Esophagus squamous epithelium (tissue), 5 donors: Measurements from ENCODE around the gene CAPN2. TPM values are rescaled to one million over a fixed set of nuclear protein-coding genes. Genes with fewer than 3 reads are reported as not detected.

Experiments
- DNase-seq: peaks from one replicate; lab custom pipeline; 2025; lab: John Stamatoyannopoulos, UW
- H3K27ac ChIP-seq, 4 donors: fragments of 200-600 bp; sonication (generic); one replicate each; pipeline ENCODE4 v1.5.1; 2016 to 2019; ENCODE audit warnings: mild to moderate bottlenecking in 1 of 4
- H3K27me3 ChIP-seq, 4 donors: fragments of 200-600 bp; sonication (generic); 1 replicate in 3 of 4; 2 replicates in 1 of 4; pipeline versions ENCODE4 v1.5.1 to v1.6.0; 2017 to 2021; ENCODE audit warnings: antibody characterized with exemption in 1 of 4
- H3K36me3 ChIP-seq, 3 donors: fragments of 200-600 bp; sonication (generic); one replicate each; pipeline ENCODE4 v1.5.1; 2016 to 2019
- H3K4me1 ChIP-seq, 3 donors: fragments of 200-600 bp; sonication (generic); one replicate each; pipeline ENCODE4 v1.5.1; 2017 to 2019
- H3K4me3 ChIP-seq, 4 donors: fragments of 200-600 bp; sonication (generic); 1 replicate in 3 of 4; 2 replicates in 1 of 4; pipeline ENCODE4 v1.5.1; 2016 to 2019; ENCODE audit warnings: mild to moderate bottlenecking in 2 of 4, moderate library complexity in 1 of 4
- H3K9me3 ChIP-seq, 3 donors: fragments of 200-600 bp; sonication (generic); one replicate each; pipeline ENCODE4 v1.5.1; 2016 to 2019
- CTCF ChIP-seq, 6 experiments: fragments of 450-650 bp in 4 of 6; fragments of 200-600 bp in 2 of 6; sonication (generic) in 2 of 6; IDR thresholded peaks; one replicate each; pipeline ENCODE4 v1.5.1; 2016 to 2019; ENCODE audit warnings: antibody characterized with exemption in 6 of 6, mild to moderate bottlenecking in 4 of 6, moderate library complexity in 4 of 6
- POLR2A ChIP-seq, 4 donors: fragments of 450-650 bp; IDR thresholded peaks; one replicate each; pipeline ENCODE4 v1.6.1; 2017; ENCODE audit warnings: antibody characterized with exemption in 4 of 4, mild to moderate bottlenecking in 4 of 4, moderate library complexity in 3 of 4
- WGBS, 2 donors: methylation state at CpG; one replicate each; pipeline ENCODE4 v1.1.5; 2018; 5-methylcytosine and 5-hydroxymethylcytosine counted together
- intact Hi-C: fragments of 100-400 bp; cut with DNase I; formaldehyde crosslinking; loops from one replicate; pipeline ENCODE4 v1.15.0; 2022
- total RNA-seq, 4 donors: library from RNA; depleted of rRNA; stranded (reverse); fragments of >200 nt; gene quantifications; one replicate each; pipeline ENCODE4 v1.1.0, GENCODE V29; 2016
- donor health status: DM: yes; HTN: yes; CAD: no.

The CAPN2 gene
- total RNA-seq, 4 donors from 2014 or later = 145 to 234 (median 177) TPM

- Histone ChIP-seq H3K9me3 (no peaks in the 10 kb centered on the region), H3K27ac (no peak overlapping the region), H3K4me1 (peaks cover 13 to 25% (median 14%) of the 10 kb centered on the region in 3 donors), H3K27me3 (no peaks in the 10 kb centered on the region), H3K4me3 (no peak overlapping the region), H3K36me3 (peaks cover 44 to 98% (median 59%) of the 10 kb centered on the region in 3 donors)
- intact Hi-C loops = no loop called here
- WGBS, 2 donors = 88 to 90% methylated on average over 7 to 13 of the region's 13 CpGs
- DNase-seq = no peak
- no peak for TF ChIP-seq POLR2A (IDR thresholded peaks at IDR 0.05)
- no peak for TF ChIP-seq CTCF (IDR thresholded peaks at IDR 0.05)
Measured at GRCh38 chr1:223750730-223751570, 38.6 kb downstream of the CAPN2 start.

GRCh38 chr1:223751696-223752095 lies 39.4 kb downstream of the CAPN2 start:
- intact Hi-C loops = no loop called here
- TF ChIP-seq POLR2A (IDR thresholded peaks at IDR 0.05) (no peak), CTCF (IDR thresholded peaks at IDR 0.05) (no peak)
- WGBS, 2 donors = 88 to 94% methylated on average over 4 of the region's 4 CpGs

GRCh38 chr1:223752721-223753515 lies 40.6 kb downstream of the CAPN2 start:
- 82 to 83% methylated on average over 12 to 15 of the region's 15 CpGs for WGBS, 2 donors
- intact Hi-C loops = no loop called here
- Histone ChIP-seq H3K27me3 (no peaks in the 10 kb centered on the region), H3K4me3 (no peak overlapping the region), H3K4me1 (peaks cover 10 to 25% (median 11%) of the 10 kb centered on the region in 3 donors), H3K27ac (no peak overlapping the region), H3K36me3 (peaks cover 39 to 98% (median 66%) of the 10 kb centered on the region in 3 donors), H3K9me3 (no peaks in the 10 kb centered on the region)
- no peak for TF ChIP-seq POLR2A (IDR thresholded peaks at IDR 0.05)
- TF ChIP-seq CTCF (IDR thresholded peaks at IDR 0.05) = no peak
- DNase-seq = no peak

More at GRCh38 chr1:223751696-223752095, 39.4 kb downstream of the CAPN2 start:
- H3K36me3 ChIP-seq = peaks cover 43 to 98% (median 63%) of the 10 kb centered on the region in 3 donors
- no peaks in the 10 kb centered on the region for H3K27me3 ChIP-seq
- no peaks in the 10 kb centered on the region for H3K9me3 ChIP-seq
- H3K4me1 ChIP-seq = peaks cover 13 to 30% (median 14%) of the 10 kb centered on the region in 3 donors
- DNase-seq = no peak
- no peak overlapping the region for H3K4me3 ChIP-seq
- no peak overlapping the region for H3K27ac ChIP-seq

- DNase-seq = no peak
- H3K36me3 ChIP-seq = peaks cover 34 to 100% (median 76%) of the 10 kb centered on the region in 3 donors
Measured at GRCh38 chr1:223754681-223755431, 42.5 kb downstream of the CAPN2 start.

More at GRCh38 chr1:223754681-223755431, 42.5 kb downstream of the CAPN2 start:
- Histone ChIP-seq H3K4me1 (peaks cover 0 to 10% (median 0%) of the 10 kb centered on the region in 3 donors), H3K27me3 (no peaks in the 10 kb centered on the region), H3K9me3 (no peaks in the 10 kb centered on the region), H3K27ac (no peak overlapping the region), H3K4me3 (no peak overlapping the region)
- WGBS, 2 donors = 91 to 92% methylated on average over 11 to 15 of the region's 17 CpGs
- TF ChIP-seq POLR2A (IDR thresholded peaks at IDR 0.05) (no peak), CTCF (IDR thresholded peaks at IDR 0.05) (no peak)
- intact Hi-C loops = no loop called here
